ENCODE measurements around the gene ATP5F1B.

The ATP5F1B gene

DNA sequence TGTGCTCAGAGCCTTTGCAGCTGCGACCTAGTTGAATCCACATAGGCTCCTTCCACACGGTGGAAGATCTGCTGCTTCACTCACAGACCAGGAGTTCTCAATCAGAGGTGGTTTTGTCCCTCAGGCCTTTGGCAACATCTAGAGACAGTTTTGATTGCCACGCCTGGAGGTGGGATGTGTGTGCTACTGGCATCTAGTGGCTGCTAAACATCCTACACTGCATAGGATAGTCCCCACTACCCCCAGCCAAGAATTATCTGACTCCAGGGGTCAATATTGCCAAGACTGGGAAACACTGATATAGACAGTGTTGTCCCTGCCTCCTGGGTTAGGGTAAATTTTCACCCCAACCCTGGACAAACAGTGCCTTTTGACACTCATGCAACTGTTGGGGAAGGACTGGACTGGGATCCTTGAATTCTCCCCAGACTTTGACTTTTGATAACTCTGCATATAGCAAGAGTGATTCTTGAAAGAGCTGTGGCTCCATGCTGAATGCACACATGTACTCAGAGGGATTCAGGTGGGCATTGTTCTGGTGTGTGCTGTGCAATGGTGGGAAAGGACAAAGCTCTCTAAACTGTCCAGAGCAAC, 55.5 kb downstream of the ATP5F1B start:
- H3K9ac ChIP-seq: no peak overlapping the region
- H3K36me3 ChIP-seq (ENCODE audit: control insufficient read depth, insufficient read depth, low read length): no peaks in the 10 kb centered on the region
- no peaks in the 10 kb centered on the region for H3K4me1 ChIP-seq
- H3K4me2 ChIP-seq (ENCODE audit: low read length): no peak overlapping the region
- H3K79me2 ChIP-seq: no peaks in the 10 kb centered on the region
- H2AFZ ChIP-seq: no peak overlapping the region
- no peak overlapping the region for H3K27ac ChIP-seq
- no peak for TF ChIP-seq CTCF (IDR thresholded peaks at IDR 0.05)
- H3K4me3 ChIP-seq (ENCODE audit: low read depth, low read length): no peak overlapping the region
- no peaks in the 10 kb centered on the region for H3K27me3 ChIP-seq (ENCODE audit: control insufficient read depth, insufficient read depth, low read length)
- no peaks in the 10 kb centered on the region for H3K9me3 ChIP-seq (ENCODE audit: control insufficient read depth, low read length)

DNA sequence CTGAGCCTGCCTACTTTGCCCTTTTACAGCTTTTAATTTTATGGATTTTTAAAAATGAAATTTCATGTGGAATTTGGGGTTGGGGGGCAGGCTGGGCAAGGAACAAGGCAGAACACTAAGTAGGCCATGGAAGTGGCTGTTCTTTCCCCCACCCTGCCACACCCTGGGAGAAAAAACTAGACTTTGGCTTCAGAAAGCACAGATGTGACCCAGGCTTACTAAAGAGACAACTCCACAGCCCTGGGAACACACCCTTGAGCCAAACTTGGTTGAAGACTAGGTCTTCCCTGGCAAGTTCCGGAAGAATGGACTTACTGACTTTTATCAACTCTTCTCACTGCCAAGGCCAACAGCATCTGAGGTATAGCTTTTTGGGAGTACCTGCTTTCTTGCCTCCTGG, 56.0 kb downstream of the ATP5F1B start:
- no peak overlapping the region for H3K9ac ChIP-seq
- H3K27ac ChIP-seq: no peak overlapping the region
- H3K4me1 ChIP-seq: no peaks in the 10 kb centered on the region
- H3K4me2 ChIP-seq (ENCODE audit: low read length): no peak overlapping the region
- H3K9me3 ChIP-seq (ENCODE audit: control insufficient read depth, low read length): no peaks in the 10 kb centered on the region
- H3K27me3 ChIP-seq (ENCODE audit: control insufficient read depth, insufficient read depth, low read length): no peaks in the 10 kb centered on the region
- H3K79me2 ChIP-seq: no peaks in the 10 kb centered on the region
- H3K4me3 ChIP-seq (ENCODE audit: low read depth, low read length): no peak overlapping the region
- no peaks in the 10 kb centered on the region for H3K36me3 ChIP-seq (ENCODE audit: control insufficient read depth, insufficient read depth, low read length)
- no peak for TF ChIP-seq CTCF (IDR thresholded peaks at IDR 0.05)
- H2AFZ ChIP-seq: no peak overlapping the region

Data from parathyroid adenoma (tissue), 2 donors.